NCI-H2107 treated with DMSO at 0.1 percent for 48 hours (cell line): Measurements from ENCODE around the gene GOLGA6L26.
"Not testable (repeated sequence)": the region's sequence is repeated elsewhere in the genome, so short reads cannot be mapped to it uniquely, and the experiment has no call there.

Experiments used
- DNase-seq: peaks from one replicate; lab custom pipeline; 2025; ENCODE audit not compliant: unreplicated experiment; lab: John Stamatoyannopoulos, UW

Gene GOLGA6L26, protein sequence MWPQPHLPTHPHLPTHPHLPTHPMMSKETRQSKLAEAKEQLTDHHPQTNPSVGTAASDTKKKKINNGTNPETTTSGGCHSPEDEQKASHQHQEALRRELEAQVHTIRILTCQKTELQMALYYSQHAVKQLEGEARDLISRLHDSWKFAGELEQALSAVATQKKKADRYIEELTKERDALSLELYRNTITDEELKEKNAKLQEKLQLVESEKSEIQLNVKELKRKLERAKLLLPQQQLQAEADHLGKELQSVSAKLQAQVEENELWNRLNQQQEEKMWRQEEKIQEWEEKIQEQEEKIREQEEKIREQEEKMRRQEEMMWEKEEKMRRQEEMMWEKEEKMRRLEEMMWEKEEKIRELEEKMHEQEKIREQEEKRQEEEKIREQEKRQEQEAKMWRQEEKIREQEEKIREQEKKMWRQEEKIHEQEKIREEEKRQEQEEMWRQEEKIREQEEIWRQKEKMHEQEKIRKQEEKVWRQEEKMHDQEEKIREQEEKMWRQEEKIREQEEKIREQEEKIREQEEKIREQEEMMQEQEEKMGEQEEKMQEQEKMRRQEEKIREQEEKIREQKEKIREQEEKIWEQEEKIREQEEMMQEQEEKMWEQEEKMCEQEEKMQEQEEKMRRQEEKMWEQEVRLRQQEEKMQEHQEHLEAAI

DNA sequence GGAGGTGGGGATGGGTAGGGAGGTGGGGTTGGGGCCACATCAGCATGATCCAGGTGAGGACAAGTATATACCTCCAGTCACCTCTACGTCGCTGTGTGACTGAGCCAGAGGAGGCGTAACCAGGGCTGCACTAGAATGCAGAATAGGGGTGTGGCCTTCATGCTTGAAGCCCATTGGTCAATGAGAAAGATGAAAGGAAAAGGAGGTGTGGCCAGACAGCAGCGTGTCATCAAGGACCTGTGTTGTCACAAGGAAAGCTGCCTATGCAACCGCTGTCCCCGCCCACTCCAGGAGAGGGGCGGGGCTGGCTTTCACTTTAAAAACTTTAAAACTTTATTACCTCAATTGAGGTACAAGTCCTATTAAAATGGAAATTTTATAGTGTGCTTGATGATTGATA, at the start of gene GOLGA6L26:
TSS of gene GOLGA6L26 (minus strand) at position 101 of the 400 bp plus-strand sequence. CDS start at position 40, 61 bp downstream.
- not testable (repeated sequence) for DNase-seq

DNA sequence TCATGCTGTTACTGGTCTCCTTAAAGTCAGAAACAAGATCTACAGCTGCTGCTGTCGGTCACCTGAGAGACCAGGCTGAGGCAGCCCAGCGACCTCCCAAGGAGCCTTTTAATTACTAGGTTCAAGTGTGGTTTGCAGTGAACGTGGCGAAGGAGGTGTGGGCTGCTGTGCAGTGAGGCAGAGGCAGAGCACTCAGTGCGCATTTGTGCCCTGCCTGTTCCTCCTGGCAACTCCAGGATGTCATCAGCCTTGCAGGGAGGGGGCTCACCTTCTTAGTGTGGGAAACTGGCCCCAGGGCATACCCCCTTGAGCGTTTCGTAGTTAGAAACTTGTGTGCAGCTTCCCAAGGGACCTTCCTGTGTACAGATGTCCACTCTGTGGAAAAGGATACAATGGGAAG, 47.2 kb upstream of the GOLGA6L26 start:
- not testable (repeated sequence) for DNase-seq

DNA sequence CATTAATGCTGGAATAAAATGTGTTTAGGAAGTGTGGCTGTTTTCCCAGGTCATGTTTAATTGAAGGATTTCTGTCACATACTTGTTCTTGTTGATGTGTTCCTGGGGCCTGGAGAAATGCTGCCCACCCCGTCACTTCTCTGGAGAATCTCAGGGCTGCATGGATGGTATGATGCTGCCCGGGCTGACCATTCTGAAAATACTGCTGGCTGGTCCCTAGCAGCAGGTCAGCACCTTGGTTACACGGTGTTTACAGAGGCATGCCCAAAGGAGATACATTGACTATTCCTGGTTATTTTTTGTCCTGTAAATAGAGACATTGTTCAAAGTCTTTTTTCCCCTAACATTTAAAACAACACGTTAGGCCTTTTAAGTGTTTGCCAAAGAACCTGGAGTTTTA, 46.7 kb upstream of the GOLGA6L26 start:
- not testable (repeated sequence) for DNase-seq

DNA sequence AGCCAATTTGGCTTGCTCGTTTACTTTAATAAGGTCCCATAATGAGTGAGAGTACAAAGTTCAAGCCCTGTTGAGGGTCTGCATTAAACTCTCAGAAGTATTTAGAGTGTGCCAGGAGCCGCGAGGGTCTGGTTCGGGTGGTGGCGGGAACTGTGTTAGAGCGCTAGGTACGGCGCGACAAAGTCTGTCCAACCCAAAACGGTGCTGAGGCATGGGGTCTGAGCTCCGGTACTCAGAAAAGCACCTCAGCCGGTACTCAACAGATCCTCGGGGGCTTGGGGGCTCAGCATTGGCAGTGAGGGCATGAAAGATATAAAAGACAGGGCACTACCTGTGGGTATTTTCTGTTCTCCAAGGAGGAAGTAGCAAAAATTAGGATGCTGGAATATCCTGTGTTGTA, 45.0 kb upstream of the GOLGA6L26 start:
- DNase-seq = not testable (repeated sequence)

DNA sequence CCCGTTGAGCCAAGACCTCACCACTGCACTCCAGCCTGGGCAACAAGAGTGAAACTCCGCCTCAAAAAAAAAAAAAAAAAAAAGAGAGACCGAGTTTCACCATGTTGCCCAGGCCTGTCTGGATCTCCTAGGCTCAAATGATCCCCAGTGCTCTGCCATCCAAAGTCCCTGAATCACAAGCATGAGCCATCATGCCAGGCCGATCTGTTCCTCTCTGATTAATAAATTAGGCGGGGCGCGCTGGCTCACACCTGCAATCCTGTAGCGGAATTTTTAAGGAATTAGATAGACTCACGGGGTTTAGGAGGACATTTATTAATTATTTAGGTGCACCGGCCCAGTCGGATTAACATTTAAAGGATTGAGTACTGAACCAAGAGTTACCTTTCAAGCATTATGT, 40.2 kb upstream of the GOLGA6L26 start:
- DNase-seq = not testable (repeated sequence)

DNA sequence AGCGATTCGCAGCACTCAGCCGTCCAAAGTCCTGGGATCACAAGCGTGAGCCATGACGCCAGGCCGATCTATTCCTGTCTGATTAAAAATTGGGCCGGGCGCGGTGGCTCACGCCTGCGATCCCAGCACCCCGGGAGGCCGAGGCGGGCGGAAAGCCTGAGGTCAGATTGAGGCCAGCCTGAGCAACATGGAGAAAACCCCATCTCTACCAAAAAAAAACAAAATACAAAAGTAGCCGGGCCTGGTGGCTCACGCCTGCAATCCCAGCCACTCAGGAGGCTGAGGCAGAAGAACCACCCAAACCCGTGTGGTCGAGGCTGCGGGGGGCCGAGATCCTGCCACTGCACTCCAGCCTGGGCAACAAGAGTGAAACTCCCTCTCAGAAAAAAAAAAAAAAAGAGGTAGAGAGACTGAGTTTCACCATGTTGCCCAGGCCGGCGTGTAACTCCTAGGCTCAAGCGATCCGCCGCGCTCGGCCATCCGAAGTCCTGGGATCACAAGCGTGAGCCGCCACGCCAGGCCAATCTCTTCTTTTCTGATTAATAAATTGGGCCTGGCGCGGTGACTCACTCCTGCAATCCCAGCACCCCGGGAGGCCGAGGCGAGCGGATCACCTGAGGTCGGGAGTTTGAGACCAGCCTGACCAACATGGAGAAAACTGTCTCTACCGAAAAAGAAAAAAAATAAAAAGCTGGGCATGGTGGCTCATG, 39.0 kb upstream of the GOLGA6L26 start:
- DNase-seq = not testable (repeated sequence)

DNA sequence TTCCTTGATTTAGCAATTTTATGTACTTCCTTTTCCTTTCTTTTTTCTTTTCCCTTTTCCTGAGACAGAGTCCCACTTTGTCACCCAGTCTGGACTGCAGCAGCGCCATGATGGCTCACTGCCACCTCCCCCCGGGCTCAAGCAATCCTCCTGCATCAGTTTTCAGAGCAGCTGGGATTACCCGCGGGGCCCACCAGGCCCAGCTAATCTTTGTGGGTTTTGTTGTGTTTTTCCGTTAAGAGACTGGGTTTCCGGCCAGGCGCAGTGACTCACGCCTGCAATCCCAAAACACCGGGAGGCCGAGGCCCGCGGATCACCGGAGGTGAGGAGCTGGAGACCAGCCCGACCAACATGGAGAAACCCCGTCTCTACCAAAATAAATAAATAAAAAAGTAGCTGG, 38.3 kb upstream of the GOLGA6L26 start:
- DNase-seq = no peak

DNA sequence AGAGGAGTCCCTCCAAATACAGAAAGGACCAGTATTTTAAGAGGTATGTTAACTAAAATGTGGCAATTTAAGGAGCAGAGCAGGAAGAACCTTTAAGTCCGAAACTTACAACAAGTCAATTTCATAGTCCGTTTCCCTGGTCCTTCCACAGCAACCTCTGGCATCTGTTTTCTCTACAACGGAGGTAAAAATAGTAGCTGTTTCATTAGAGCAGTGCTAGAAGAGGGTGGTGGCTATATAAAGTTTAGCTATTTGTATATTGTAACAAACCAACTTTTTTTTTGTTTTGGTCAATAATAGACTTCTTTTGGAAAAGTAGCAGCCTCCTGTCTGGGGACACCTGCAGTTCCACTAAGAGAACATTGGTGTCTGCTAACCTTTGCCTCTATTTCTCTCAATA, 37.9 kb upstream of the GOLGA6L26 start:
- DNase-seq = not testable (repeated sequence)

DNA sequence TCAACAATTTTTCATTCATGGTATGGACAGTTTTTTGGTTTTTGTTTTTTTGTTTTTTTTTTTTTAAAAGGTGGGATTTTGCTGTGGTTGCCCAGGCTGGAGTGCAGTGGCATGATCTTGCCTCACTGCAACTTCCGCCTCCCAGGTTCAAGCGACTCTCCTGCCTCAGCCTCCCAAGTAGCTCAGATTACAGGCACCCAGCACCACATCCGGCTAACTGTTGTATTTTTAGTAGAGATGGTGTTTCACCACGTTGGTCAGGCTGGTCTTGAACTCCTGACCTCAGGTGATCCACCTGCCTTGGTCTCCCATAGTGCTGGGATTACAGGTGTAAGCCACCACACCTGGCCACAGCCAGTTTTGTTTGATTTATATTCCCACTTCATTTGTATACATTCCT, 37.1 kb upstream of the GOLGA6L26 start:
- DNase-seq = not testable (repeated sequence)

DNA sequence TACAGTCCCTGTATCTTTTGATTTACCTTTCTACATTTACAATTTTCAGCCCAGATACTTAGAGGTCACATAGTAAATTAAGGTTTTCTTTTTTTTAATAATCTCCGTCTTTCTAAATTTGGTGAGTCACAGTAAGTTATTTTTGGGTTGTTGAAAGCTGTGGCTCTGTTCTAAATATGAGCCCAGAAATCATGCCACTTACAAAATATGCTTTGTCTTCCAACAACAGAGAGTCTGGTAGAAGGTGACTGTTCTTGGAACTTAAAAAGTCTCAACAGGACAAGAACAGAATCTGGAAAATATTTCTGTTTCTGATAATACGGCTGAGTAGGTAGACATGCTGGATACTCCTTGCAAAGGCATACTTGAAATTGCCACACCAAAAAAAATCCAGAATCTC, 36.6 kb upstream of the GOLGA6L26 start:
- DNase-seq = no peak

DNA sequence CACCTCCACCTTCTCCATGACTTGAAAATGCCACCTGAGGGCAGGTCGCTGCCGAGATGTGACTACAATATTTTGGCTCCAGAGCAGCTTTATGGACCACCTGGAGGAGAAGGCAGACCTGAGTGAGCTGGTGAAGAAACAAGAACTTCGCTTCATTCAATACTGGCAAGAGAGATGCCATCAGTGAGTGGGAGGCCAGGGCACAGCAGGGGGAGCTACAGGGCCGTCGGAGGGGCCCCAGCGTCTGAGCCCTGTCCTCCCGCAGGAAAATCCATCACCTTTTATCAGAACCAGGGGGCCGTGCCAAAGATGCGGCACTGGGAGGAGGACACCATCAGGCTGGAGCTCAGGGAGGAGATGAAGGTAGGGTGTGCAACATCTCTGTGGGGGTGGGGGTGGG, 30.3 kb upstream of the GOLGA6L26 start:
- not testable (repeated sequence) for DNase-seq

DNA sequence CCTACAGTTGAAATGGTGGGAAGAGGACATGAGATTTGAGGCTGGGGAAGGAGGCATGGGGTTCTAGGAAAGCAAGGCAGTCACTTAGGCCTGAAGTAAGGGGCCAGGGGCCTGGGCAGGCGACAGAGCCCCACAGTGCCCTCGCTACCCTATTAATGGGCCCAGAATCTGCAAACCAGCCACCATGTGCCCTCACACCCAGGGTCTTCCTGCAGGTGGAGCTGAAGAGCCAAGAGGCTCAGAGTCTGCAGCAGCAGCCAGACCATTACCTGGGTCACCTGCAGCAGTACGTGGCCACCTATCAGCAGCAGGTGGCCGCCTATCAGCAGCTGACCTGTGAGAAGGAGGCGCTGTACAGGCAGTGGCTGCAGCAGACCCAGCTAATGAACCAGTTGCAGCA, 28.6 kb upstream of the GOLGA6L26 start:
- DNase-seq = not testable (repeated sequence)

DNA sequence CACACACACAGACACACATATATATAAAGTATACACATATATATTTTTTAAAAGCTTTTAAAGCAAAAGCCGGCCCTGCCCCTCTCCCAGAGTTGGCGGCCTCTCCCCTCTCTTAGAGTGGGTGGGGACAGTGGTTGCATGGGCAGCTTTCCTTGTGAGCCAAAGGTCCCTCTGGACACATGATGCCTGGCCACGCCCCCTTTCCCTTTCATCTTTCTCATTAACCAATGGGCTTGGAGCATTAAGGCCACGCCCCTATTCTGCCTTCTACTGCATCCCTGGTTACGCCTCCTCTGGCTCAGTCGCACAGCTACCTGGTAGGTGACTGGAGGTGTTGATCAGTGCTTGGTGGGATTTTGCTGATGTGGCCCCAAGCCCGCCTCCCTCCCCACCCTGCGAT, 20.5 kb upstream of the GOLGA6L26 start, which contains the start of gene GOLGA8S:
TSS of gene GOLGA8S (plus strand) at position 301 of the 400 bp plus-strand sequence. CDS start at position 363, 62 bp downstream.
- DNase-seq = not testable (repeated sequence)

DNA sequence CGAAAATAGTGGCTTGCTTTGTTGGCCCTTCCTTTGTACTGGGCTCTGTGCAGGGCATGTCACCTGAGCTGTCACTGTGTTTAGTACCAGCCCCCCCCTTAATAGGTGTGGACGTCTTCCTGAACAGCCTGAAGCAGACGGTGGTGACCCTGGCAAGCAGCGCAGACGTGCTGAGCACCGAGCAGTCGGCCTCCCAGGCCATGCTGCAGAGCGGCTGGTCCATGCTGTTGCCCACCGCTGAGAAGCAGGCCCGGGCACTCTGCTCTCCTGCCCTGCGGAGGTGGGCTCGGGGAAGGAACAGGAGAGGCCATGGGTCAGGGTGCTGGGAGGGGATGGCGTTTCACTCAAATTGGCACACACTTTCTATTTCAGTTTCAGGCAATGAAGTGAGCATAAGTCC, 22.8 kb downstream of the GOLGA6L26 start:
- DNase-seq = not testable (repeated sequence)

DNA sequence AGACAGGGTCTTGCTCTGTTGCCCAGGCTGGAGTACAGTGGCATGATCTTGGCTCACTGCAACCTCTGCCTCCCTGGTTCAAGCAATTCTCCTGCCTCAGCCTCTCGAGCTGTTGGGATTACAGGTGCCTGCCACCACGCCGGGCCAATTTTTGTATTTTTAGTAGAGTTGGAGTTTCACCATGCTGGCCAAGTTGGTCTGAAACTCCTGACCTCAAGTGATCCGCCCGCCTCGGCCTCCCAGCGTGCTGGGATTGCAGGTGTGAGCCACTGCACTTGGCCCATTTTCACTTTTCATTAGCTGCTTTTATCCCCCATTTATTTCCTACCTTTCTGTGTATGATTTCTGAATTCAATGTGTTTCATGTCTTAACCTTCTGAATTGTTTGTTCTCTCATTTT, 28.1 kb downstream of the GOLGA6L26 start:
- DNase-seq = not testable (repeated sequence)

DNA sequence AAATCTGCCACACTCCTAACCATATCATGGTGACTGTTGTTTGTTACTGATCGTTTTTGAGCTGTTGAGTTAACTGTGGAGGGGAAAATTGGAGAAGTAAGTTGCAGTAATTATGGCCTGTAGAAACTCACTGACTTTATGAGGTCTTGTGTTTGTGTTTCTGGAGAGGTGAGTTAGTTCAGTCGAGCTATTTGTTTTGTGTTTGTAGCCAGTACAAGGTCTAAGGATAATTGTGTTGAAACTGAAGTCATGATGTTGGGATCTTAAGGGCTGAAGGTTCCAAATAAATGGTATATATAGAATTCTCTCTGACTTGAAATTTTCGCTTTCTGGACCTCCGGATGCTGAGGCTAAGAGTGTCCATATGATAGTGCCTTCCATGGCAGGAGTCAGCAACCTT, 29.2 kb downstream of the GOLGA6L26 start:
- not testable (repeated sequence) for DNase-seq

DNA sequence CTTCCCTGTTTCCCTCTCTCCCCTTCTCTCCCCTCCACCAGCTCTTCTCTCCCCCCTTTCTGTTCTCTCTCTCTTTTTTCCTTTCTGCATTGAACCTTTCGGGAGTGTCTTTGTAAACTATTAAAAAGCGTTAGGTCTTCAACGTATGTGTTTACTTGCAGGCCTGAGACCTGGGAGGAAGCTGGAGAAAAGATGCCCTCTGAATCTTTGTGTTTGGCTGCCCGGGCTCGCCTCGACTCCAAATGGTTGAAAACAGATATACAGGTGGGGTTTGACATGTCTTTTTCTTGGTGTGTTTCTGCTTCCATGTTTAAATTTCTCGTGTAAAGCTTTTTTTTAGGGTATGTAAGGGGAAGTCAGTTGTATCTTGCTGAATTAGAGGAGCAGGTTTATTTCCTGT, 29.7 kb downstream of the GOLGA6L26 start:
- DNase-seq = not testable (repeated sequence)

DNA sequence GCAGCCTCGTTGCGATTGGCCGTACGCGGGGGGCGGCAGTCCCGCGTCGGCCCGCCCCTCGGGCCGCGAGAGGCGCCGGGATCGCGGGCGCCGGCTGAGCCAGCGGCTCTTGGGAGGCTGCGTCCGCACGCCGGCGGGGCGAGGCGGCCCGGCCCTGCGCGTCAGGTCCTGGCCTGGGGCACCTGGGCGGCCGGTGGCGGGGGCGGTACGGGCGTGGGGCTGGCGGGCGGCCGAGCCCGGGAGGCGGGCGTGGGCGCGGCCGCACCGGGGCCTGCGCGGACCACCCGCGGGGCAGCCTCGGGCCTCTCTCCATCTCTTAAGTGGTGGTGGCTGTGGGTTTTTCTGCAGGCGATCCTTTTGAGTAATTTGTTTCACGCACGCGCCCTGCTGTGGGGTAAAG, 30.3 kb downstream of the GOLGA6L26 start:
- DNase-seq = not testable (repeated sequence)

DNA sequence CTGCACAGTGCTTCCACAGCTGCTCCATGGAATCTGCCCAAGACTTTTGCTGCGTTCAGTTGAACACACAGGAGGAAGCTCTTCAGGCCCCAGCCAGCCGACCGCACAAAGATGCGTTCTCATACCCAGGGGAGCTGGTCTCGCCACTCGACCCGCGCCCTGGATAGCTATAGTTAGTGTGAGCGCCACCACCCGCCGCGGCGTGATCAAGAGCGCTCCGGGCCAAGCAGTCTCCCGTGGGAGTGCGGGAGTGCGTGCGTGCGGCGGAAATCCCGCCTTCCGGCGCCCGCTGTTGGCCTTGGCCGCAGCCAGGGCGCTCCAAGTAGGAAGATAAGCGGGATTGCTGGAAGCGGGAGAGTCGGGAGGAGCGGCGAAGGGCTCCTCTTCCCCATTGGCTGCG, 30.8 kb downstream of the GOLGA6L26 start:
- not testable (repeated sequence) for DNase-seq
